ENCODE results near the gene BCAS1. TPM values are rescaled to one million over a fixed set of nuclear protein-coding genes. Genes with fewer than 3 reads are reported as not detected.

BCAS1 gene
- total and polyA plus RNA-seq, 2 donors (not counting 1 experiment from before 2014, with no cell fraction given): 0.97 to 1.1 TPM

- POLR2A ChIA-PET: interaction anchor here (2.4 to 3.2 kb wide), 3 partner anchors 13 to 323 kb away, joined by 8 to 20 read pairs (median 11); partner anchors contain the start of gene ZNF217
- peaks cover 27 to 51% of the 10 kb centered on the region in 2 donors for H3K4me1 ChIP-seq (ENCODE audit: control insufficient read depth in 2 of 2, insufficient read depth in 2 of 2, low read length in 2 of 2)
- no peaks in the 10 kb centered on the region for H3K27me3 ChIP-seq (replicated peaks in 1 of 4; ENCODE audit: control extremely low read depth in 1 of 4, control insufficient read depth in 3 of 4, insufficient read depth in 4 of 4, low read length in 3 of 4)
- no peaks in the 10 kb centered on the region for H3K27me3 Mint-ChIP-seq
- no peak overlapping the region for H3K4me3 ChIP-seq (ENCODE audit: control extremely low read depth in 1 of 5, extremely low read depth in 1 of 5, insufficient read depth in 1 of 5, low read depth in 2 of 5, low read length in 4 of 5)
- H3K4me1 Mint-ChIP-seq: peaks cover 57% of the 10 kb centered on the region
- H2AFZ ChIP-seq (ENCODE audit: insufficient read depth, low read depth, low read length, poor library complexity, severe bottlenecking): peak overlapping the region; percentile 61
- intact Hi-C loops (cut with micrococcal nuclease): loop anchor here (5.0 to 10.0 kb wide), 2 partner anchors 83 to 185 kb away; no protein-coding TSS in a partner anchor
- CTCF ChIA-PET: interaction anchor here (0.5 to 22.3 kb wide), 18 partner anchors 10 to 505 kb away, joined by 3 to 593 read pairs (median 8); no protein-coding TSS in a partner anchor
- no peak overlapping the region for H3K9ac ChIP-seq (ENCODE audit: low read length)
- peak overlapping the region; percentile 83 for H3K27ac Mint-ChIP-seq
- peak overlapping the region in 1 of 2 donors; percentile 59 for H3K27ac ChIP-seq (ENCODE audit: low read length in 2 of 2)
- TF ChIP-seq, protein P1, sequence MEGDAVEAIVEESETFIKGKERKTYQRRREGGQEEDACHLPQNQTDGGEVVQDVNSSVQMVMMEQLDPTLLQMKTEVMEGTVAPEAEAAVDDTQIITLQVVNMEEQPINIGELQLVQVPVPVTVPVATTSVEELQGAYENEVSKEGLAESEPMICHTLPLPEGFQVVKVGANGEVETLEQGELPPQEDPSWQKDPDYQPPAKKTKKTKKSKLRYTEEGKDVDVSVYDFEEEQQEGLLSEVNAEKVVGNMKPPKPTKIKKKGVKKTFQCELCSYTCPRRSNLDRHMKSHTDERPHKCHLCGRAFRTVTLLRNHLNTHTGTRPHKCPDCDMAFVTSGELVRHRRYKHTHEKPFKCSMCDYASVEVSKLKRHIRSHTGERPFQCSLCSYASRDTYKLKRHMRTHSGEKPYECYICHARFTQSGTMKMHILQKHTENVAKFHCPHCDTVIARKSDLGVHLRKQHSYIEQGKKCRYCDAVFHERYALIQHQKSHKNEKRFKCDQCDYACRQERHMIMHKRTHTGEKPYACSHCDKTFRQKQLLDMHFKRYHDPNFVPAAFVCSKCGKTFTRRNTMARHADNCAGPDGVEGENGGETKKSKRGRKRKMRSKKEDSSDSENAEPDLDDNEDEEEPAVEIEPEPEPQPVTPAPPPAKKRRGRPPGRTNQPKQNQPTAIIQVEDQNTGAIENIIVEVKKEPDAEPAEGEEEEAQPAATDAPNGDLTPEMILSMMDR (IDR thresholded peaks at IDR 0.05): no peak
- no peak for TF ChIP-seq EZH2 (IDR thresholded peaks at IDR 0.05; ENCODE audit: borderline replicate concordance, insufficient read depth, low read depth, low read length, poor library complexity, severe bottlenecking)
- WGBS (ENCODE audit: insufficient coverage): 25% methylated on average over 7 of the region's 10 CpGs
- no peaks in the 10 kb centered on the region for H3K36me3 ChIP-seq (replicated peaks in 1 of 2; ENCODE audit: control extremely low read depth in 1 of 2, control insufficient read depth in 1 of 2, extremely low read depth in 1 of 2, insufficient read depth in 2 of 2, low read length in 1 of 2)
- no peaks in the 10 kb centered on the region for H3K9me3 Mint-ChIP-seq (ENCODE audit: insufficient read depth)
- ATAC-seq (ENCODE audit: low read depth) (no peak), DNase-seq (no peak)
- no peak overlapping the region for H3K4me2 ChIP-seq (replicated peaks; ENCODE audit: low read depth, low read length, poor library complexity, severe bottlenecking)
- no peaks in the 10 kb centered on the region for H4K20me1 ChIP-seq (ENCODE audit: control insufficient read depth, insufficient read depth, low read length, poor library complexity, severe bottlenecking)
- no peak overlapping the region for H3K4me3 Mint-ChIP-seq
- no peaks in the 10 kb centered on the region for H3K79me2 ChIP-seq (ENCODE audit: control insufficient read depth, insufficient read depth, low read length)
- no peaks in the 10 kb centered on the region for H3K9me3 ChIP-seq (ENCODE audit: control extremely low read depth in 1 of 3, control insufficient read depth in 2 of 3, insufficient read depth in 1 of 3, low read length in 2 of 3)
These were observed 153.0 kb downstream of the BCAS1 start for GRCh38 chr20:53917145-53918019.

All from B cell (primary cell).